Testis (tissue), 2 donors: ENCODE data around the gene IL31RA.

Source experiments
- POLR2A ChIP-seq: fragments of 450-650 bp; IDR thresholded peaks from one replicate; pipeline ENCODE4 v1.6.1; 2017; ENCODE audit warnings: antibody characterized with exemption, mild to moderate bottlenecking, moderate library complexity
- TF ChIP-seq, protein P1 (sequence below), 3 experiments: fragments of 450-650 bp in 2 of 3; fragments of 200-600 bp in 1 of 3; sonication (generic) in 1 of 3; IDR thresholded peaks; one replicate each; pipeline ENCODE4 v1.5.1; 2016 to 2019; ENCODE audit warnings: antibody characterized with exemption in 3 of 3, mild to moderate bottlenecking in 2 of 3, moderate library complexity in 1 of 3

DNA sequence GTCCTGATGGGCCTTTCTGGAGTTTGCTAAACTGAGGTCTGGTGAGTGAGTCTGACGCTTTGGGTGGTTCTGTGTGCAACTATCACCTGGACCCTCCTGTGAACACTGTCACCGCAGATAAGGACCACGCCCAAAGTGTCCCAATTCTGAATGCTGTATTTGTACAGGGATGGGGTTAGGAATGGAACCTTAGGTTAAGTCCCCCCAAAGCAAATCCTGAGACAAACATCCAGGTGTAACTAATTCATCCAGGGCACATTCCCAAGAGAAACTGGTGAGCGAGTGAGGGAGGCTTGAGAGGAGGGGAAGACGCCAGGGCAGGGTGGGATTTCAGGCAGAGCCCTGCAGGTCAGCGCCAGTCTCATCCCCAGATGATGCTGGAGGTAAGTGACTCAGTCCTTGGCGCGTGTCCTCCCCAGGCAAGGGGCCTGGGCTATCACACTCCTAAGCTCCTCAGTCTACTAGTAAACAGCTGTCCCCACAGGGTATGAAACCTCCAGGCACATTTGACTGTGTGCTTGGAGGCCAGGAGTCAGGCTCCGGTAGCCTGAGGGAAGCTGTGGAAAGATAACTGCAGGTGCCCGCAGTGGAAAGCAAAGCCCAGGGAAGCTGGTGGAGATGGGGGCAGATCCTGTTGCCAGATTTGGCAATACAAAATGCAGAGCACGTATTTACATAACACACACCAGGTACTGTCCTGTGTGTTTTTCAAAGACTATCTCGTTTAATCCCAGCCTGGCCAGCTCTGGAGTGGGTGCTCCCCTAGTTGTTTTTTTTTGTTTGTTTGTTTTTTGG is 76.9 kb downstream of the IL31RA start:
- TF ChIP-seq, protein P1, sequence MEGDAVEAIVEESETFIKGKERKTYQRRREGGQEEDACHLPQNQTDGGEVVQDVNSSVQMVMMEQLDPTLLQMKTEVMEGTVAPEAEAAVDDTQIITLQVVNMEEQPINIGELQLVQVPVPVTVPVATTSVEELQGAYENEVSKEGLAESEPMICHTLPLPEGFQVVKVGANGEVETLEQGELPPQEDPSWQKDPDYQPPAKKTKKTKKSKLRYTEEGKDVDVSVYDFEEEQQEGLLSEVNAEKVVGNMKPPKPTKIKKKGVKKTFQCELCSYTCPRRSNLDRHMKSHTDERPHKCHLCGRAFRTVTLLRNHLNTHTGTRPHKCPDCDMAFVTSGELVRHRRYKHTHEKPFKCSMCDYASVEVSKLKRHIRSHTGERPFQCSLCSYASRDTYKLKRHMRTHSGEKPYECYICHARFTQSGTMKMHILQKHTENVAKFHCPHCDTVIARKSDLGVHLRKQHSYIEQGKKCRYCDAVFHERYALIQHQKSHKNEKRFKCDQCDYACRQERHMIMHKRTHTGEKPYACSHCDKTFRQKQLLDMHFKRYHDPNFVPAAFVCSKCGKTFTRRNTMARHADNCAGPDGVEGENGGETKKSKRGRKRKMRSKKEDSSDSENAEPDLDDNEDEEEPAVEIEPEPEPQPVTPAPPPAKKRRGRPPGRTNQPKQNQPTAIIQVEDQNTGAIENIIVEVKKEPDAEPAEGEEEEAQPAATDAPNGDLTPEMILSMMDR (IDR thresholded peaks at IDR 0.05): no peak
- no peak for TF ChIP-seq POLR2A
